Measurements from ENCODE around the gene NAGK.
"Not testable (repeated sequence)": the region's sequence is repeated elsewhere in the genome, so short reads cannot be mapped to it uniquely, and the experiment has no call there.

Gene NAGK

DNA sequence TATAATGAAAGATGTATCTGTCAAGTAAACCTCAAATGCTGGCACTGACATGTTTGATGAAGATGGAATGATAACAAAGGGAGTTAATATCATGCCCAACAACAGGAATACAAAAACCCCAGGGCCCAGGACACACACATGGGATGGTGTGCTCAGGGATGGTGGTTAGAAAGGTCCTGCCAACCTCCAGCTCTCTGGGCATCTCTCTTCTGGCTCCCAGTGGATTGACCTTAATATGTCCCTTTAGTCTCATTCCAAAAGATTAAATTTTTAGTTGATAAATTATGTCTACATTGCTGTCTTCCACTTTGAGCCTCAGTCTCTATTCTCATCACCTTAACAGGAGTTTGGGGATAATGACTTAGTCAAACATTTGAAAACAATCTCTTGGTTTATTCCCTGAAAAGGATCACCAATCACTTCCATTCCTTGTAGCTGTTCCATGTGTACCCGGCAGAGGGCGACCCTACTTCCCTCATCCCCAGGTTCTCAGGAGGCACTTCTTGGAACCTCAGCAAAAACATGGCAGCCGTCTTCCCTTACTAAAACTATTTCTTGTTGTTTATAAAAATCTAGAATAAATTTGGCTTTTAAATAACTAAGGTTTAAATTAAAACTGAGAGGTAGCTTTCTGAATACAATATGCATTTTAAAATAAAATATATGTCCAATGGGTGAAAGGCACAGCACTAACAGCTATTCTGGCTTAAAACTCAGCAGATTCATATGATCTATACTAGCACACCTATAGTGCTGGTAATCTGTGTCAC lies 31.9 kb downstream of the NAGK start:
- in situ Hi-C loops (cut with HindIII; ENCODE audit: low pct_ligation_motif_present, low pct_unique_long_range_greater_than_20kb, low sequenced_read_pairs) = no loop called here
- peak; percentile 66 for DNase-seq

DNA sequence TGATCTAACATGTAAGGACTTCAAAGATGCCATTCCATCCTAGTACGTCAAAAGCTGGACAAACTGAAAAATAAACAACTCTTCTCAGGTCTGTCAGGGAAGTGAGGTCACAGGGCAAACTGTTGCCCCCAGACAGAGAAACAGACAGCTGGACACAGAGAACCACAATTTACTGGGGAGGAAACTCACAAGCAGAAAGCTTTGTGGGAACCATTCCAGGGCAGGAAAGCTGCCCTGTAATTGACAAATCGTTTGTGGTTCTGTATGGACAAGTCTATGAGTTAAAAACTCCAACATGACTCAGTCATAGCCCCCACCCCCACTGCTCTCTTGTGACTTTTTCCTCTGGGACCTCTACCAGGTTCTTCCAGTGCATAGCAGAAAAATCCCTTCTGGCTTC lies 33.2 kb downstream of the NAGK start:
- in situ Hi-C loops (cut with HindIII; ENCODE audit: low pct_ligation_motif_present, low pct_unique_long_range_greater_than_20kb, low sequenced_read_pairs) = no loop called here
- DNase-seq = no peak

DNA sequence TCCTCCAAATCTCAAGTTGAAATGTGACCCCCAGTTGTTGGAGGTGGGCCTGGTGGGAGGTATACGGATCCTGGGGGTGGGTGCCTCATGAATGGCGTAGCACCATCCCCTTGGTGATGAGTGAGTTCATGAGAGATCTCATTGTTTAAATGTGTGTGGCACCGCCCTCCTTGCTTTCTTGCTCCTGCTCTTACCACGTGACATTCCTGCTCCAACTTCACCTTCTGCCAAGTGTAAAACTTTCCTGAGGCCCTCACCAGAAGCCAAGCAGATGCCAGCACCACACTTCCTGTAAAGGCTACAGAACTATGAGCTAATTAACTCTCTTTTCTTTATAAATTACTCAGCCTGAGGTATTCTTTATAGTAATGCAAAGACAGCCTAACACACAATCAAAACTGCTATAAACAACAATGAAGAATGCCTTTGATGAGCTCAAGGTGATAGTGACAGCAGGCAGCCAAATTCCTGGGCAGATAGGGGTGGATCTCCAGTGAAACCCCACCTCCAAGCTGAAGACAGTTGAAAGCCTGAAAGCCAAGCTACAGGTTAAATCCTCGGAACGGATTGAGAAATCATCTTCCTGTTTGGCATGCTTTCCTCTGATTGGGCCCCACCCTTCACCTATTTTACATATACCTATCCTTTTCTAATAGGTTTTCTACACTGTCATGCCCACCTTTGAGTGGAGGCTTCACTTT lies 34.7 kb downstream of the NAGK start:
- DNase-seq = no peak
- in situ Hi-C loops (cut with HindIII; ENCODE audit: low pct_ligation_motif_present, low pct_unique_long_range_greater_than_20kb, low sequenced_read_pairs) = no loop called here

- DNase-seq = no peak
- in situ Hi-C loops (cut with HindIII; ENCODE audit: low pct_ligation_motif_present, low pct_unique_long_range_greater_than_20kb, low sequenced_read_pairs) = no loop called here
These were observed 35.4 kb downstream of the NAGK start for GRCh38 chr2:71103809-71104208.

- DNase-seq; in situ Hi-C loops (cut with HindIII; ENCODE audit: low pct_ligation_motif_present, low pct_unique_long_range_greater_than_20kb, low sequenced_read_pairs): not testable (repeated sequence)
These were observed 38.0 kb downstream of the NAGK start for GRCh38 chr2:71106463-71106862.

- in situ Hi-C loops (cut with HindIII; ENCODE audit: low pct_ligation_motif_present, low pct_unique_long_range_greater_than_20kb, low sequenced_read_pairs) = no loop called here
- no peak for DNase-seq
These were observed 39.6 kb downstream of the NAGK start for GRCh38 chr2:71108091-71108490.

- DNase-seq = no peak
- in situ Hi-C loops (cut with HindIII; ENCODE audit: low pct_ligation_motif_present, low pct_unique_long_range_greater_than_20kb, low sequenced_read_pairs) = no loop called here
These were observed 45.4 kb downstream of the NAGK start for GRCh38 chr2:71113843-71114242.

- in situ Hi-C loops (cut with HindIII; ENCODE audit: low pct_ligation_motif_present, low pct_unique_long_range_greater_than_20kb, low sequenced_read_pairs) = no loop called here
- DNase-seq = no peak
These were observed 48.6 kb downstream of the NAGK start for GRCh38 chr2:71117063-71117462.

GRCh38 chr2:71120195-71120594 lies 51.7 kb downstream of the NAGK start:
- no peak for DNase-seq
- in situ Hi-C loops (cut with HindIII; ENCODE audit: low pct_ligation_motif_present, low pct_unique_long_range_greater_than_20kb, low sequenced_read_pairs) = no loop called here

DNA sequence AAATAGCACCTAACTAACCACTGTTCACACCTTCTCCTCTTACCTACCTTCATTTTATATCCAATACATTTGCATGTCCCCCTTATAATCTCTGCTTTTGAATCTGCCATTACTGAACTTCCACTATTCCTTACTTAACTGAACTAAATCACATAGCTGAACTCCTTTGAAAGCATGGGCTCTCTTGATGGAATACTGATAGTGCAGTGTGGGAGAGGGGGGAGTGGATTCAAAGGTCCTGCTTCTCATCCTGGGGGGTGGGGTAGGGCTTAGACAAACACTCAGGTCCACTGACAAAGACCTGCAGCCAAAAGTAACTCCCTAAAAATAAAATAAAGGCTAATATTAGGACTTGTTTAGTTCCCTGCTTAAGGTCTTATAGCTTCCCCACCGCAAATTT lies 53.0 kb downstream of the NAGK start:
- in situ Hi-C loops (cut with HindIII; ENCODE audit: low pct_ligation_motif_present, low pct_unique_long_range_greater_than_20kb, low sequenced_read_pairs) = no loop called here

GRCh38 chr2:71122387-71123298 lies 54.2 kb downstream of the NAGK start:
- in situ Hi-C loops (cut with HindIII; ENCODE audit: low pct_ligation_motif_present, low pct_unique_long_range_greater_than_20kb, low sequenced_read_pairs) = no loop called here
- no peak for DNase-seq

More for the DNA sequence above, 53.0 kb downstream of the NAGK start:
- DNase-seq = no peak

GRCh38 chr2:71125506-71126294 lies 57.3 kb downstream of the NAGK start:
- in situ Hi-C loops (cut with HindIII; ENCODE audit: low pct_ligation_motif_present, low pct_unique_long_range_greater_than_20kb, low sequenced_read_pairs) = no loop called here
- DNase-seq = no peak

DNA sequence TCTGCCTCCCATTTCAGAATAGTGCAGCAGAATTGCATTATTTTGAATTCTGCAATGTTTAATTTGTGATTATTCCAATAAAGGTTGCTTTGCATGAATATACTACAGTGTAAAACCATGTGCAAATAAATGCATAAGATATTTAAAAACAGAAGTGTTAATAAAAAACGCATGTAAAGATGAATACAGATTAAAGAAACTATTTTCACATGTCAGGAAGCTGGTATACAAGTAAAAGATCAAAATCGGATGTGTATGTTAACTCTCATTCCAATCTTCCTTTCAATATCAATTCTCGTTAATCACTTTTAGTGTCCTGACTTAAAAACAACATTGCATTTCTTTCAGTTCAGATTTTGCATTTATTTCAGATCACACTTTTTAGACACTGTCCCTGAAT lies 58.5 kb downstream of the NAGK start:
- in situ Hi-C loops (cut with HindIII; ENCODE audit: low pct_ligation_motif_present, low pct_unique_long_range_greater_than_20kb, low sequenced_read_pairs) = no loop called here
- DNase-seq = no peak

All from ACHN (cell line).